HCT116 (cell line): ENCODE data around the gene ADAMTS14. TPM values are rescaled to one million over a fixed set of nuclear protein-coding genes. Genes with fewer than 3 reads are reported as not detected.

Experiments
- ATAC-seq: fragments of 200-7000 bp; cut with Tn5 transposase; 2 replicates; pipeline ENCODE4 v1.9.1; 2020; ENCODE audit warnings: mild to moderate bottlenecking, moderate library complexity
- BruUV-seq: library from RNA; stranded (reverse); fragments of 400-500 nt; replicated peaks from 2 replicates; lab custom pipeline; 2021; lab: Mats Ljungman, UMichigan
- CTCF ChIA-PET: fragments of 300-600 bp; sonication (Branson Sonifier 250); formaldehyde crosslinking; loops from one replicate; lab custom pipeline; 2021; ENCODE audit warnings: antibody characterized with exemption; lab: Charles Lee
- POLR2A ChIA-PET: fragments of 300-600, 350-600 bp; sonication (Branson Sonifier 250); formaldehyde crosslinking; loops from one replicate; lab custom pipeline; 2021; ENCODE audit warnings: antibody characterized with exemption; lab: Charles Lee
- RAD21 ChIA-PET, 2 experiments: fragments of 300-600 bp; sonication (Branson Sonifier 250); formaldehyde crosslinking; loops; one replicate each; lab custom pipeline; 2023; ENCODE audit warnings: low total read pairs in 2 of 2; ENCODE audit not compliant: uncharacterized antibody in 2 of 2, unreplicated experiment in 2 of 2, low non-redundant PET in 1 of 2; lab: Charles Lee
- DNase-seq: peaks from one replicate; pipeline ENCODE4 v3.0.0-alpha.2; 2010; ENCODE audit warnings: low read depth, low spot score
- H2AFZ ChIP-seq: fragments of 200-600 bp; shearing (Covaris generic), sonication (generic); 2 replicates; pipeline ENCODE4 v1.6.1; 2017; ENCODE audit warnings: low read depth, mixed run types, mixed read lengths, antibody characterized with exemption, low read length; ENCODE audit not compliant: poor library complexity, severe bottlenecking
- H3K27ac ChIP-seq: 2 replicates; pipeline ENCODE4 v1.5.1; 2012; ENCODE audit warnings: low read depth, low read length
- H3K27me3 ChIP-seq: fragments of 200-600 bp; sonication (generic); 2 replicates; pipeline ENCODE4 v1.6.1; 2016; ENCODE audit warnings: mixed run types, low read length, mixed read lengths; ENCODE audit not compliant: insufficient read depth
- H3K36me3 ChIP-seq, 2 experiments: fragments of 200-500 bp in 1 of 2; fragments of 200-600 bp in 1 of 2; sonication (Bioruptor generic) in 1 of 2; sonication (generic) in 1 of 2; 2 replicates each; pipeline versions ENCODE4 v1.5.1 to v1.6.1; 2014 to 2016; ENCODE audit warnings: low read length in 2 of 2, inconsistent platforms in 1 of 2, mixed read lengths in 1 of 2, mixed run types in 1 of 2; ENCODE audit not compliant: insufficient read depth in 2 of 2, control insufficient read depth in 1 of 2
- H3K4me1 ChIP-seq, 2 experiments: fragments of 200-600 bp in 1 of 2; sonication (generic) in 1 of 2; 2 replicates each; pipeline versions ENCODE4 v1.5.1 to v1.6.1; 2012 to 2017; ENCODE audit warnings: low read length in 2 of 2, inconsistent platforms in 1 of 2, mild to moderate bottlenecking in 1 of 2, mixed read lengths in 1 of 2, mixed run types in 1 of 2, moderate library complexity in 1 of 2; ENCODE audit not compliant: insufficient read depth in 2 of 2, control insufficient read depth in 1 of 2
- H3K4me2 ChIP-seq: fragments of 200-600 bp; sonication (generic); 2 replicates; pipeline ENCODE4 v1.6.1; 2017; ENCODE audit warnings: mixed run types, low read length, mixed read lengths
- H3K4me3 ChIP-seq, 2 experiments: fragments of 200-600 bp in 1 of 2; sonication (generic) in 1 of 2; replicated peaks in 1 of 2; 2 replicates each; pipeline ENCODE4 v1.5.1; 2011 to 2016; ENCODE audit warnings: low read length in 2 of 2, control low read depth in 1 of 2, low read depth in 1 of 2, mild to moderate bottlenecking in 1 of 2, mixed read lengths in 1 of 2, mixed run types in 1 of 2
- H3K79me2 ChIP-seq: fragments of 200-600 bp; sonication (generic); 2 replicates; pipeline ENCODE4 v1.6.1; 2017; ENCODE audit warnings: mild to moderate bottlenecking, mixed run types, low read length, moderate library complexity, mixed read lengths; ENCODE audit not compliant: insufficient read depth
- H3K9ac ChIP-seq: fragments of 200-600 bp; sonication (generic); 2 replicates; pipeline ENCODE4 v1.6.1; 2016; ENCODE audit warnings: low read length, mixed read lengths
- H3K9me2 ChIP-seq: fragments of 200-600 bp; sonication (generic), shearing (Covaris generic); 2 replicates; pipeline ENCODE4 v1.6.1; 2017; ENCODE audit warnings: mixed run types, mild to moderate bottlenecking, moderate library complexity; ENCODE audit not compliant: insufficient read depth
- H3K9me3 ChIP-seq, 2 experiments: fragments of 200-500 bp in 1 of 2; fragments of 200-600 bp in 1 of 2; sonication (Bioruptor generic) in 1 of 2; sonication (generic) in 1 of 2; 2 replicates each; pipeline ENCODE4 v1.6.1; 2014 to 2017; ENCODE audit warnings: low read length in 2 of 2, mixed read lengths in 2 of 2, inconsistent platforms in 1 of 2, low read depth in 1 of 2, mild to moderate bottlenecking in 1 of 2, mixed run types in 1 of 2, moderate library complexity in 1 of 2; ENCODE audit not compliant: control insufficient read depth in 1 of 2, insufficient read depth in 1 of 2
- H4K20me1 ChIP-seq: fragments of 200-600 bp; sonication (generic), shearing (Covaris generic); 2 replicates; pipeline ENCODE4 v1.6.1; 2017; ENCODE audit warnings: mixed run types, mild to moderate bottlenecking, moderate library complexity; ENCODE audit not compliant: insufficient read depth
- CBX3 ChIP-seq: IDR thresholded peaks from 2 replicates; pipeline ENCODE4 v1.6.1; 2012; ENCODE audit warnings: low read depth
- CEBPB ChIP-seq: IDR thresholded peaks from 2 replicates; pipeline ENCODE4 v1.6.1; 2012; ENCODE audit warnings: low read depth
- EGR1 ChIP-seq: IDR thresholded peaks from 2 replicates; pipeline ENCODE4 v1.6.1; 2012; ENCODE audit warnings: low read depth
- ELF1 ChIP-seq: IDR thresholded peaks from 2 replicates; pipeline ENCODE4 v1.6.1; 2012; ENCODE audit warnings: low read depth, borderline replicate concordance
- EZH2phosphoT487 ChIP-seq: fragments of 200-600 bp; IDR thresholded peaks from 2 replicates; pipeline ENCODE4 v1.6.1; 2018; ENCODE audit warnings: antibody characterized with exemption, borderline replicate concordance
- FOSL1 ChIP-seq: IDR thresholded peaks from 2 replicates; pipeline ENCODE4 v1.6.1; 2012; ENCODE audit warnings: low read depth
- JUND ChIP-seq: IDR thresholded peaks from 2 replicates; pipeline ENCODE4 v1.6.1; 2012
- POLR2A ChIP-seq: IDR thresholded peaks from 2 replicates; pipeline ENCODE4 v1.7.0; 2011; ENCODE audit warnings: borderline replicate concordance; ENCODE audit not compliant: insufficient read depth, insufficient read length; ENCODE audit errors: extremely low read depth
- POLR2AphosphoS5 ChIP-seq: IDR thresholded peaks from 2 replicates; pipeline ENCODE4 v1.6.1; 2011; ENCODE audit warnings: mild to moderate bottlenecking, low read depth, low read length, moderate library complexity
- RAD21 ChIP-seq: IDR thresholded peaks from 2 replicates; pipeline ENCODE4 v1.6.1; 2012; ENCODE audit warnings: low read depth, mild to moderate bottlenecking
- SIN3A ChIP-seq: IDR thresholded peaks from 2 replicates; pipeline ENCODE4 v1.6.1; 2012; ENCODE audit warnings: low read depth
- TCF7L2 ChIP-seq: IDR thresholded peaks from 2 replicates; pipeline ENCODE4 v1.7.0; 2011; ENCODE audit warnings: borderline replicate concordance, inconsistent platforms; ENCODE audit not compliant: insufficient read depth, insufficient read length; ENCODE audit errors: extremely low read depth
- YY1 ChIP-seq: IDR thresholded peaks from 2 replicates; pipeline ENCODE4 v1.6.1; 2011; ENCODE audit warnings: low read length, low read depth, moderate library complexity, mild to moderate bottlenecking; ENCODE audit not compliant: insufficient replicate concordance; ENCODE audit errors: extremely low read depth
- ZFX ChIP-seq: fragments of 450-650 bp; IDR thresholded peaks from 2 replicates; pipeline ENCODE4 v1.6.1; 2017
- intact Hi-C: fragments of 100-400 bp; cut with micrococcal nuclease; formaldehyde crosslinking; loops from 2 replicates; pipeline ENCODE4 v1.10.0; 2022
- total RNA-seq: library from RNA; stranded (reverse); gene quantifications from one replicate; pipeline ENCODE4 v1.2.1, GENCODE V29; 2021; ENCODE audit not compliant: unreplicated experiment
- TF ChIP-seq, protein P1 (sequence below), 3 experiments: fragments of 200-600 bp in 1 of 3; sonication (generic) in 1 of 3; IDR thresholded peaks in 2 of 3; conservative IDR thresholded peaks in 1 of 3; 2 replicates each; pipeline ENCODE4 v1.5.1; 2012 to 2017; ENCODE audit warnings: low read depth in 2 of 3, low read length in 2 of 3, antibody characterized with exemption in 1 of 3, borderline replicate concordance in 1 of 3, control low read depth in 1 of 3, mild to moderate bottlenecking in 1 of 3, mixed read lengths in 1 of 3, mixed run types in 1 of 3, moderate library complexity in 1 of 3; ENCODE audit not compliant: insufficient read depth in 1 of 3
- TF ChIP-seq, protein P2 (sequence below): IDR thresholded peaks from 2 replicates; pipeline ENCODE4 v1.6.1; 2012

The ADAMTS14 gene
- total RNA-seq, 1 experiment from 2014 or later: 13.2 TPM

DNA sequence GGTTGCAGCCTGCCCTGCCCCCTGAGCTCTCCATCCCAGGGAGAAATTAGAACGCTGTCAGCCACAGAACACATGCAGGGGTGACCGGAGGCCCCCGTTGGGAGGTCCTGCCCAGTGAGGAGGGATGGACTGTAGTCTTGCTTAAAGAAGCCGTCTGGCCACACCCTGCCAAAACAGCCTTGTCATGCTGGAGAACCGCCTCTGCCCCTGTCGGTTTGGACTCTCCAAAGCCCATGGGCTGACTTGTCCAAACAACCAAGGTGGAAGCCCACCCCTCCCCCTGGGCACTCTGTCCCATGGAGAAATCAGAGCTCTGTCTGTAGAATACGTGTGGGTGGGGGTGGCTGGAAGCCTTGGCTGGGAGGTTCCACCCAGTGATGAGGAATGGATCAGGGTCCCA lies 125.5 kb downstream of the ADAMTS14 start:
- no TSS peak for BruUV-seq
- no peak overlapping the region for H3K4me3 ChIP-seq
- TF ChIP-seq EZH2phosphoT487 (no peak), ELF1 (no peak), CEBPB (no peak), POLR2AphosphoS5 (no peak), ZFX (no peak), EGR1 (no peak), FOSL1 (no peak), RAD21 (no peak), JUND (no peak), YY1 (no peak), SIN3A (no peak), POLR2A (no peak), TCF7L2 (no peak), CBX3 (no peak)
- TF ChIP-seq, protein P1, sequence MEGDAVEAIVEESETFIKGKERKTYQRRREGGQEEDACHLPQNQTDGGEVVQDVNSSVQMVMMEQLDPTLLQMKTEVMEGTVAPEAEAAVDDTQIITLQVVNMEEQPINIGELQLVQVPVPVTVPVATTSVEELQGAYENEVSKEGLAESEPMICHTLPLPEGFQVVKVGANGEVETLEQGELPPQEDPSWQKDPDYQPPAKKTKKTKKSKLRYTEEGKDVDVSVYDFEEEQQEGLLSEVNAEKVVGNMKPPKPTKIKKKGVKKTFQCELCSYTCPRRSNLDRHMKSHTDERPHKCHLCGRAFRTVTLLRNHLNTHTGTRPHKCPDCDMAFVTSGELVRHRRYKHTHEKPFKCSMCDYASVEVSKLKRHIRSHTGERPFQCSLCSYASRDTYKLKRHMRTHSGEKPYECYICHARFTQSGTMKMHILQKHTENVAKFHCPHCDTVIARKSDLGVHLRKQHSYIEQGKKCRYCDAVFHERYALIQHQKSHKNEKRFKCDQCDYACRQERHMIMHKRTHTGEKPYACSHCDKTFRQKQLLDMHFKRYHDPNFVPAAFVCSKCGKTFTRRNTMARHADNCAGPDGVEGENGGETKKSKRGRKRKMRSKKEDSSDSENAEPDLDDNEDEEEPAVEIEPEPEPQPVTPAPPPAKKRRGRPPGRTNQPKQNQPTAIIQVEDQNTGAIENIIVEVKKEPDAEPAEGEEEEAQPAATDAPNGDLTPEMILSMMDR (IDR thresholded peaks at IDR 0.05 in 2 of 3, conservative IDR thresholded peaks at IDR 0.05 in 1 of 3; ENCODE audit: borderline replicate concordance in 1 of 3, insufficient read depth in 1 of 3, low read depth in 2 of 3, low read length in 2 of 3): no peak
- TF ChIP-seq, protein P2, sequence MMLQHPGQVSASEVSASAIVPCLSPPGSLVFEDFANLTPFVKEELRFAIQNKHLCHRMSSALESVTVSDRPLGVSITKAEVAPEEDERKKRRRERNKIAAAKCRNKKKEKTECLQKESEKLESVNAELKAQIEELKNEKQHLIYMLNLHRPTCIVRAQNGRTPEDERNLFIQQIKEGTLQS: no peak
- no peaks in the 10 kb centered on the region for H3K9me2 ChIP-seq
- no peak overlapping the region for H3K27ac ChIP-seq
- no peak overlapping the region for H3K9ac ChIP-seq
- no peaks in the 10 kb centered on the region for H3K27me3 ChIP-seq
- H3K36me3 ChIP-seq: no peaks in the 10 kb centered on the region
- ChIA-PET RAD21 (no interaction called here), POLR2A (no interaction called here), CTCF (no interaction called here)
- H3K79me2 ChIP-seq: no peaks in the 10 kb centered on the region
- ATAC-seq (no peak), DNase-seq (no peak)
- H2AFZ ChIP-seq: no peak overlapping the region
- H4K20me1 ChIP-seq: no peaks in the 10 kb centered on the region
- no peaks in the 10 kb centered on the region for H3K4me1 ChIP-seq
- no peak overlapping the region for H3K4me2 ChIP-seq
- no peaks in the 10 kb centered on the region for H3K9me3 ChIP-seq
- intact Hi-C loops: no loop called here
